Right lung (tissue), 5 donors: ENCODE results near the gene PLA2G4B. TPM values are rescaled to one million over a fixed set of nuclear protein-coding genes. Genes with fewer than 3 reads are reported as not detected.

Experiments used
- polyA plus RNA-seq, 5 donors: library from polyadenylated mRNA; unstranded; fragments of 120-200 nt; gene quantifications; one replicate each; pipeline versions ENCODE4 v1.2.1 to v1.2.3, GENCODE V29; 2013; ENCODE audit warnings: inconsistent platforms in 1 of 5, low replicate concordance in 1 of 5; ENCODE audit not compliant: insufficient read length in 5 of 5, insufficient read depth in 1 of 5

PLA2G4B gene
- polyA plus RNA-seq, 5 donors, result 9.7 to 19.2 (median 12.7) TPM

Other genes starting within 250 kb of the PLA2G4B start
- gene MGA, start 178.4 kb upstream of the PLA2G4B start, polyA plus RNA-seq, result 10 to 100 TPM; 23.9 to 41.5 (median 35.3) TPM
- gene MAPKBP1, start 64.4 kb upstream of the PLA2G4B start, polyA plus RNA-seq, result 10 to 100 TPM; 18.2 to 22.7 (median 20.5) TPM
- 10 to 100 TPM; 12.2 to 14.4 (median 13.0) TPM for gene JMJD7, start 10.8 kb upstream of the PLA2G4B start, polyA plus RNA-seq
- 1 to 10 TPM in 4 of 5 donors, under 1 TPM in 1; 0.99 to 1.8 (median 1.4) TPM for gene SPTBN5, start 55.2 kb downstream of the PLA2G4B start, polyA plus RNA-seq
- gene EHD4, start 133.7 kb downstream of the PLA2G4B start, polyA plus RNA-seq, result 10 to 100 TPM in 4 of 5 donors, 1 to 10 TPM in 1; 9.7 to 14.5 (median 11.9) TPM
- gene PLA2G4E, start 182.2 kb downstream of the PLA2G4B start, polyA plus RNA-seq, result under 1 TPM in 4 of 5 donors, not detected in 1; 0.06 to 0.15 (median 0.10) TPM